AG09319 (cell line): Measurements from ENCODE around the gene MYO1C.

Source experiments
- DNase-seq: peaks from one replicate; pipeline ENCODE4 v3.0.0-alpha.2; 2010; ENCODE audit warnings: low read depth; ENCODE audit errors: extremely low read depth
- CTCF ChIP-seq: IDR thresholded peaks from 2 replicates; pipeline ENCODE4 v1.5.1; 2011; ENCODE audit warnings: low read depth, mild to moderate bottlenecking, inconsistent platforms, low read length, moderate library complexity

Gene MYO1C

GRCh38 chr17:1473170-1473569 is 19.3 kb downstream of the MYO1C start:
- no peak for DNase-seq
- no peak for TF ChIP-seq CTCF

- no peak for TF ChIP-seq CTCF
- DNase-seq = no peak
Observed at GRCh38 chr17:1471911-1472821, 20.3 kb downstream of the MYO1C start.

GRCh38 chr17:1471490-1471889 is 21.0 kb downstream of the MYO1C start:
- TF ChIP-seq CTCF = no peak
- no peak for DNase-seq

- TF ChIP-seq CTCF = no peak
- no peak for DNase-seq
Observed at GRCh38 chr17:1470755-1471462, 21.6 kb downstream of the MYO1C start.

- no peak for DNase-seq
- TF ChIP-seq CTCF = no peak
Observed at GRCh38 chr17:1470071-1470754, 22.3 kb downstream of the MYO1C start.

GRCh38 chr17:1469231-1469852 is 23.1 kb downstream of the MYO1C start:
- TF ChIP-seq CTCF = no peak
- DNase-seq = no peak
